A549 (cell line): ENCODE measurements around the gene PTPN4.

Experiments used
- CHD2 ChIP-seq: fragments of 150-350 bp; IDR thresholded peaks from 2 replicates; pipeline ENCODE4 v1.6.1; 2014; ENCODE audit warnings: low read length; ENCODE audit not compliant: partially characterized antibody
- JUN ChIP-seq, 2 experiments: fragments of >200 bp; sonication (Bioruptor Twin); formaldehyde crosslinking; IDR thresholded peaks; 2 replicates in 1 of 2; 3 replicates in 1 of 2; pipeline ENCODE4 v1.6.1; 2016 to 2017
- KDM5A ChIP-seq: fragments of 200-600 bp; sonication (generic); IDR thresholded peaks from 2 replicates; pipeline ENCODE4 v1.6.1; 2016; ENCODE audit warnings: antibody characterized with exemption, mild to moderate bottlenecking
- NPAS2 ChIP-seq: fragments of 250-450 bp; sonication (Bioruptor Pico); IDR thresholded peaks from 2 replicates; pipeline ENCODE4 v1.8.0; 2022; ENCODE audit warnings: mild to moderate bottlenecking, moderate library complexity, borderline replicate concordance
- POLR2A ChIP-seq: IDR thresholded peaks from 2 replicates; pipeline ENCODE4 v1.6.1; 2012; ENCODE audit warnings: mild to moderate bottlenecking, low read length
- POLR2AphosphoS2 ChIP-seq: conservative IDR thresholded peaks from 2 replicates; pipeline ENCODE4 v1.6.1; 2012; ENCODE audit warnings: low read length, improper control_type of control experiment, inconsistent platforms
- SREBF2 ChIP-seq: fragments of 450-650 bp; IDR thresholded peaks from 2 replicates; pipeline ENCODE4 v1.6.1; 2014; ENCODE audit warnings: mild to moderate bottlenecking, moderate library complexity
- ZSCAN20 ChIP-seq: fragments of 250-450 bp; sonication (Bioruptor Pico); IDR thresholded peaks from 2 replicates; pipeline ENCODE4 v1.8.0; 2022; ENCODE audit warnings: mild to moderate bottlenecking, moderate library complexity
- TF ChIP-seq, protein P1 (sequence below): fragments of >200 bp; sonication (Bioruptor Twin); formaldehyde crosslinking; IDR thresholded peaks from 3 replicates; pipeline ENCODE4 v1.5.1; 2016
- TF ChIP-seq, protein P2 (sequence below): fragments of 250-450 bp; sonication (Bioruptor Pico); IDR thresholded peaks from 2 replicates; pipeline ENCODE4 v1.5.0; 2021; ENCODE audit warnings: mild to moderate bottlenecking, moderate library complexity, borderline replicate concordance
- TF ChIP-seq, protein P3 (sequence below): IDR thresholded peaks from 2 replicates; pipeline ENCODE4 v1.6.1; 2012; ENCODE audit warnings: low read depth, borderline replicate concordance

DNA sequence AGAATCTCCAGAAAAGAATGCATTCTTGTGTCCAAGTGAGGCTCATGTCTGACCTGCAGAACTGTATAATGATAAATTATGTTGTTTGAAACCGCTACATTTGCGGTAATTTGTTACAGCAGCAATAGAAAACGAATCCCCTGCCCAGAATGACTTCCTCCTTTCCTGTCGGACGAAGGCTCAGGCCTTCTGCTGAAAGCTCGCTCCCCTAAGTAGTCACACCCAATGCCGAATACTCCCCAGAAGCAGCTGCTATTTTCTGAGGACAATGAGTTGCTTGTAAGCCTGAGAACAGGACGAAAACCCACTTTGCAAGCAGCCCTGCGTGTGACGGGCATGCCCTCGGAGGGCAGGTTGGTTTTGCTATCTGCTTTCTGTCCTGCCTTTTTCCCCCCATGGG, 27.7 kb upstream of the PTPN4 start:
- TF ChIP-seq CHD2 (no peak), POLR2A (no peak), ZSCAN20 (CRISPR knock-in tag) (no peak), POLR2AphosphoS2 (no peak), JUN (IDR thresholded peaks at IDR 0.05) (no peak), KDM5A (no peak), NPAS2 (CRISPR knock-in tag) (no peak), SREBF2 (no peak)
- TF ChIP-seq, protein P1, sequence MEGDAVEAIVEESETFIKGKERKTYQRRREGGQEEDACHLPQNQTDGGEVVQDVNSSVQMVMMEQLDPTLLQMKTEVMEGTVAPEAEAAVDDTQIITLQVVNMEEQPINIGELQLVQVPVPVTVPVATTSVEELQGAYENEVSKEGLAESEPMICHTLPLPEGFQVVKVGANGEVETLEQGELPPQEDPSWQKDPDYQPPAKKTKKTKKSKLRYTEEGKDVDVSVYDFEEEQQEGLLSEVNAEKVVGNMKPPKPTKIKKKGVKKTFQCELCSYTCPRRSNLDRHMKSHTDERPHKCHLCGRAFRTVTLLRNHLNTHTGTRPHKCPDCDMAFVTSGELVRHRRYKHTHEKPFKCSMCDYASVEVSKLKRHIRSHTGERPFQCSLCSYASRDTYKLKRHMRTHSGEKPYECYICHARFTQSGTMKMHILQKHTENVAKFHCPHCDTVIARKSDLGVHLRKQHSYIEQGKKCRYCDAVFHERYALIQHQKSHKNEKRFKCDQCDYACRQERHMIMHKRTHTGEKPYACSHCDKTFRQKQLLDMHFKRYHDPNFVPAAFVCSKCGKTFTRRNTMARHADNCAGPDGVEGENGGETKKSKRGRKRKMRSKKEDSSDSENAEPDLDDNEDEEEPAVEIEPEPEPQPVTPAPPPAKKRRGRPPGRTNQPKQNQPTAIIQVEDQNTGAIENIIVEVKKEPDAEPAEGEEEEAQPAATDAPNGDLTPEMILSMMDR: no peak
- TF ChIP-seq, protein P2, sequence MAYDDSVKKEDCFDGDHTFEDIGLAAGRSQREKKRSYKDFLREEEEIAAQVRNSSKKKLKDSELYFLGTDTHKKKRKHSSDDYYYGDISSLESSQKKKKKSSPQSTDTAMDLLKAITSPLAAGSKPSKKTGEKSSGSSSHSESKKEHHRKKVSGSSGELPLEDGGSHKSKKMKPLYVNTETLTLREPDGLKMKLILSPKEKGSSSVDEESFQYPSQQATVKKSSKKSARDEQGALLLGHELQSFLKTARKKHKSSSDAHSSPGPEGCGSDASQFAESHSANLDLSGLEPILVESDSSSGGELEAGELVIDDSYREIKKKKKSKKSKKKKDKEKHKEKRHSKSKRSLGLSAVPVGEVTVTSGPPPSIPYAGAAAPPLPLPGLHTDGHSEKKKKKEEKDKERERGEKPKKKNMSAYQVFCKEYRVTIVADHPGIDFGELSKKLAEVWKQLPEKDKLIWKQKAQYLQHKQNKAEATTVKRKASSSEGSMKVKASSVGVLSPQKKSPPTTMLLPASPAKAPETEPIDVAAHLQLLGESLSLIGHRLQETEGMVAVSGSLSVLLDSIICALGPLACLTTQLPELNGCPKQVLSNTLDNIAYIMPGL: no peak
- TF ChIP-seq, protein P3, sequence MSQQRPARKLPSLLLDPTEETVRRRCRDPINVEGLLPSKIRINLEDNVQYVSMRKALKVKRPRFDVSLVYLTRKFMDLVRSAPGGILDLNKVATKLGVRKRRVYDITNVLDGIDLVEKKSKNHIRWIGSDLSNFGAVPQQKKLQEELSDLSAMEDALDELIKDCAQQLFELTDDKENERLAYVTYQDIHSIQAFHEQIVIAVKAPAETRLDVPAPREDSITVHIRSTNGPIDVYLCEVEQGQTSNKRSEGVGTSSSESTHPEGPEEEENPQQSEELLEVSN: no peak
